Colonic mucosa (tissue), 4 donors: ENCODE measurements around the gene CCL25. TPM values are rescaled to one million over a fixed set of nuclear protein-coding genes. Genes with fewer than 3 reads are reported as not detected.

Experiments
- DNase-seq: peaks from one replicate; pipeline ENCODE4 v3.0.0-alpha.2; 2020
- H3K27ac ChIP-seq: fragments of 200-600 bp; one replicate; pipeline ENCODE4 v1.8.0; 2021
- H3K27me3 ChIP-seq: fragments of 200-600 bp; one replicate; pipeline ENCODE4 v1.8.0; 2021
- H3K36me3 ChIP-seq: fragments of 200-600 bp; one replicate; pipeline ENCODE4 v1.8.0; 2021
- H3K4me1 ChIP-seq: fragments of 200-600 bp; one replicate; pipeline ENCODE4 v1.8.0; 2021; ENCODE audit warnings: mild to moderate bottlenecking
- H3K4me3 ChIP-seq: fragments of 200-600 bp; one replicate; pipeline ENCODE4 v1.8.0; 2021
- H3K9ac ChIP-seq, 2 donors: one replicate each; pipeline ENCODE4 v1.7.0; 2013; ENCODE audit warnings: control low read depth in 2 of 2, low read depth in 2 of 2, low read length in 2 of 2
- H3K9me3 ChIP-seq: fragments of 200-600 bp; one replicate; pipeline ENCODE4 v1.8.0; 2021
- intact Hi-C: fragments of 100-400 bp; cut with DNase I; formaldehyde crosslinking; loops from one replicate; pipeline ENCODE4 v1.14.1; 2022
- total RNA-seq, 2 donors: library from RNA; stranded (reverse); fragmentation: NEBNext Ultra II Directional in 1 of 2; extraction: Animal tissue kit (Norgen Biotek cat#: 25700) in 1 of 2; gene quantifications; one replicate each; pipeline ENCODE4 v1.2.1, GENCODE V29; 2021
- TF ChIP-seq, protein P1 (sequence below): fragments of 200-600 bp; IDR thresholded peaks from one replicate; pipeline ENCODE4 v1.8.0; 2022; ENCODE audit warnings: antibody characterized with exemption, mild to moderate bottlenecking
- donor health status: healthy.
- donor health status: DM: no; HTN: no; CAD: no.
- donor health status: DM: no; HTN: no; CAD: no.

The CCL25 gene
- total RNA-seq, 2 donors from 2014 or later, result not detected

DNA sequence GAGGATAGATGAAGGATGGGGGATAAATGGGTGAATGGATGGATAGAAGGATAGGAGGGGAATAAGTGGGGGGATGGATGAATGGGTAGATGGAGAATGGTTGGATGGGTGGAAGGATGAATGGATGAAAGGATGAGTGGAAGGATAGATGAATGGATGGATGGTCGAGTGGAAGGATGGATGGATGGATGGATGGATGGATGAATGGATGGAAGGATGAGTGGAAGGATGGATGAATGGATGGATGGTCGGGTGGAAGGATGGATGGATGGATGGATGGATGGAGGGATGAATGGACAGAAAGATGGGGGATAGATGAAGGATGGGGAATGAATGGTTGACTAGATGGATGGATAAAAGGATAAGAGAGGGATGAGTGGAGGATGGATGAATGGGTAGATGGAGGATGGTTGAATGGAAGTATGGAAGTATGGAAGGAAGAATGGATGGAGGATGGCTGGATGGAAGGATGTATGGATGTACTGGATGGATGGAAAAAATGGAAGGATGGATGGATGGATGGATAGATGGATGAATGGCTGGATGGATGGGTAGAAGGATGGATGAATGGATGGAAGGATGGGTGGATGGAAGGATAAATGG, 54.8 kb downstream of the CCL25 start:
- Histone ChIP-seq H3K27me3 (no peaks in the 10 kb centered on the region), H3K9ac (no peak overlapping the region), H3K4me3 (no peak overlapping the region), H3K4me1 (no peaks in the 10 kb centered on the region), H3K9me3 (no peaks in the 10 kb centered on the region), H3K27ac (no peak overlapping the region), H3K36me3 (no peaks in the 10 kb centered on the region)
- TF ChIP-seq, protein P1, sequence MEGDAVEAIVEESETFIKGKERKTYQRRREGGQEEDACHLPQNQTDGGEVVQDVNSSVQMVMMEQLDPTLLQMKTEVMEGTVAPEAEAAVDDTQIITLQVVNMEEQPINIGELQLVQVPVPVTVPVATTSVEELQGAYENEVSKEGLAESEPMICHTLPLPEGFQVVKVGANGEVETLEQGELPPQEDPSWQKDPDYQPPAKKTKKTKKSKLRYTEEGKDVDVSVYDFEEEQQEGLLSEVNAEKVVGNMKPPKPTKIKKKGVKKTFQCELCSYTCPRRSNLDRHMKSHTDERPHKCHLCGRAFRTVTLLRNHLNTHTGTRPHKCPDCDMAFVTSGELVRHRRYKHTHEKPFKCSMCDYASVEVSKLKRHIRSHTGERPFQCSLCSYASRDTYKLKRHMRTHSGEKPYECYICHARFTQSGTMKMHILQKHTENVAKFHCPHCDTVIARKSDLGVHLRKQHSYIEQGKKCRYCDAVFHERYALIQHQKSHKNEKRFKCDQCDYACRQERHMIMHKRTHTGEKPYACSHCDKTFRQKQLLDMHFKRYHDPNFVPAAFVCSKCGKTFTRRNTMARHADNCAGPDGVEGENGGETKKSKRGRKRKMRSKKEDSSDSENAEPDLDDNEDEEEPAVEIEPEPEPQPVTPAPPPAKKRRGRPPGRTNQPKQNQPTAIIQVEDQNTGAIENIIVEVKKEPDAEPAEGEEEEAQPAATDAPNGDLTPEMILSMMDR, result no peak
- no peak for DNase-seq
- intact Hi-C loops, result no loop called here

DNA sequence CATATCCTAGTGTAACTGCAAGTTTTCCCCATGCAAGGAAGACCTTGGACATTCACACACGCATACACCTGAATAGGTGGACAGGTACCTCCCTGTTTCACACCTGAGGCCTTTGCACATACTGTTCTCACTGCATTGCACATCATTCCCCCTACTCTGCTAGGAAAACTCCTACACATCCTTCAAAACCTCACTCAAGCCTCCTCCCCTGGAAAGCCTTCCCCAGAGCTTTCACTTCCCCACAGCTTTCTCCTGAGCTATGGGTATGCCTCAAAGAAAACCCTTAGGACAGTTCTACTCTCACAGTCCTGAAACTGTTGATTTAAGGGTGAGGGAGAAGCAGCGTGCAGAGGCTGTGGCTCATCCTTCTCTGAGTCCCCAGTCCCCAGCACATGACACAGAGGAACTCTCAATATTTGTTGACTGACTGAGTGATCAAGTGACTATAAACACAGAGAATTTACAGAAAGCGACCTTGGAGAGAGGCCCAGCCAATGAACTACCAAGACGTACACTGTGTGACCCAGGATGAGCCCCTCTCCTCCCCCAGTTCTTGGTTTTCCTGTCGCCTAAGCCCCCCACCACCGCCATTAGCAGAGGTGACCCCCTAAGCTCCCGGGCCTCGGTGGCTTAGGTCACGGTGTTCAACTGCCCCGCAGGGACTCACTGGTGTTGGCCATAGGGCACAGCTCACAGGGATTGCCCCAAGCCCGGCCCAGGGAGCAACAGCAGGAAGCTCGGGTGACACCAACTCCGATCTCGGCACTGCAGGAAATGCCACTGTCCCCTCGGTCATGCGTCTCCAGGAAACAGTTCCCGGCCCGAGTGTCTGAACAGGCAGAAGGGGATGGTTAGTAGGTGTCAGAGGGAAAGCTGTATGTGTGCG, 56.2 kb downstream of the CCL25 start:
- no peak overlapping the region for H3K27ac ChIP-seq
- no peak overlapping the region for H3K9ac ChIP-seq
- no peak for DNase-seq
- intact Hi-C loops, result no loop called here
- H3K27me3 ChIP-seq, result no peaks in the 10 kb centered on the region
- no peaks in the 10 kb centered on the region for H3K4me1 ChIP-seq
- no peaks in the 10 kb centered on the region for H3K9me3 ChIP-seq
- TF ChIP-seq, protein P1, result no peak
- no peaks in the 10 kb centered on the region for H3K36me3 ChIP-seq
- no peak overlapping the region for H3K4me3 ChIP-seq

DNA sequence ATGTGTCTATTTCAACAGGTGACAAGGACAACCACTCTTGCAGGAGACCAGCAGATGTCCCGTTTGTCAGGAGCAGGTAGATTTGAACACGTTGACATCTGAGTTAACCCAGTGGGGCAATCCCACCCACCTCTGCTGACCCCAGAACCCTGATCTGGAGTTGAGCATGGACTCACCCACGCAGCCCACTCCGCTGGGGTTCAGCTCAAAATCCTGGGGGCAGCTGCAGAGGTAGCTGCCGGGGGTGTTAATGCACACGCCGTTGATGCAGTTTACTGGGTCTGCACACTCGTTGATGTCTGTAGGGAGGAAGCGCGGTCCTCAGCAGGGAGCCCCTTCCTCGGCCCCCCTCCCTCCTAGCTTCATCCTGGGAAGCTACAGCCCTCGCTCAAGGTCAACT, 56.9 kb downstream of the CCL25 start:
- DNase-seq, result no peak
- intact Hi-C loops, result no loop called here
- Histone ChIP-seq H3K4me1 (no peaks in the 10 kb centered on the region), H3K36me3 (no peaks in the 10 kb centered on the region), H3K27ac (no peak overlapping the region), H3K4me3 (no peak overlapping the region), H3K9me3 (no peaks in the 10 kb centered on the region), H3K9ac (no peak overlapping the region), H3K27me3 (no peaks in the 10 kb centered on the region)
- TF ChIP-seq, protein P1, result no peak

DNA sequence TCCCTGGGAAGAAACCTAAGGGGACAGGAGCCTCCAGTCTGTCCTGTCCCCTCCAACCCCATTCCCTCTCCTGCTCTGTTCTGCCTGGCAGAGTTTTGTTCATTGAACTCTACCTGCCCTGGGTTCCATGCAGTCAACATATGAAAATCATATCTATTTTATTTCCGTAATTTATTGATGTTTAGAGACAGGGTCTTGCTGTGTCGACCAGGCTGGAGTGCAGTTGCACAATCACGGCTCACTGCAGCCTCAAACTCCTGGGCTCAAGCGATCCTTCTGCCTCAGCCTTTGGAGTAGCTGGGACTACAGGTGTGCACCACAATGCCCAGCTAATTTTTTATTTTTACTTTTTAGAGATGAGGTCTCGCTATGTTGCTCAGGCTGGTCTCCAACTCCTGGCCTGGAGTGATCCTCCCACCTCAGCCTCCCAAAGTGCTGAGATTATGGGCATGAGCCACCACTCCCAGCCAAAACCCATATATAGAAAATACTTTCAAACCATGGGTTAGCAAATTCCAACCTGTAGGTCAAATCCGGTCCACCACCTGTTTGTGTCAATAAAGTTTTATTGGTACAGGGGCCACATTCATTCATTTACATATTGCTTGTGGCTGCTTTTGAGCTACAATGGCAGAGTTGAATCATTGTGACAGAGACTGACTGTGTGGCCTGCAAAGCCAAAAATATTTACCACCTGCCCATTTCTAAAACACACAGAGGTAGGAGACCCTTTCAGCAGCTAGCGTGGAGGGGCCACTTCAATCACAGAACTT, 57.5 kb downstream of the CCL25 start:
- intact Hi-C loops, result no loop called here
- DNase-seq, result no peak
- H3K4me1 ChIP-seq, result no peaks in the 10 kb centered on the region
- no peaks in the 10 kb centered on the region for H3K9me3 ChIP-seq
- no peaks in the 10 kb centered on the region for H3K27me3 ChIP-seq
- no peak overlapping the region for H3K9ac ChIP-seq
- TF ChIP-seq, protein P1, result no peak
- H3K27ac ChIP-seq, result no peak overlapping the region
- no peak overlapping the region for H3K4me3 ChIP-seq
- no peaks in the 10 kb centered on the region for H3K36me3 ChIP-seq

DNA sequence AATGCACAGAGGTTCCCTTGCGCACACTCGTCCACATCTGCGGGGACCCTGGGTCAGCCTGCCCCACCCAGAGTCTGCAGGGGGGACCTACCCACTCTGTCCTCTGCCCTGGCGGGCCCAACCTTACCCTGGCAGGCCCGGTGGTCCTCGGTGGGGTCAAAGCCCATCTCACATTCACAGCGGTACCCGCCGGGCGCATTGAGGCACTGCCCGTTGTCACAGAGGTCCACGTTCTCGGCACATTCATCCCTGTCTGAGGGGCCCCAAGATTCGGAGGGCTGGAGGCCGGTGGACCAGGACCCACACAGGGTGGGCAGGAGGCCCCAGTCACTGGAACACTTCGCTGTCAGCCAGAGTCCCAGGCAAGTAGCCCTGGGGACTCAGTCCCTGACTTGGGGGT, 58.4 kb downstream of the CCL25 start:
- Histone ChIP-seq H3K27me3 (no peaks in the 10 kb centered on the region), H3K9me3 (no peaks in the 10 kb centered on the region), H3K9ac (no peak overlapping the region), H3K36me3 (no peaks in the 10 kb centered on the region), H3K27ac (no peak overlapping the region), H3K4me1 (no peaks in the 10 kb centered on the region), H3K4me3 (no peak overlapping the region)
- DNase-seq, result no peak
- TF ChIP-seq, protein P1, result no peak
- intact Hi-C loops, result no loop called here
